Measurements from ENCODE around the gene CTNNA1.

Gene CTNNA1

DNA sequence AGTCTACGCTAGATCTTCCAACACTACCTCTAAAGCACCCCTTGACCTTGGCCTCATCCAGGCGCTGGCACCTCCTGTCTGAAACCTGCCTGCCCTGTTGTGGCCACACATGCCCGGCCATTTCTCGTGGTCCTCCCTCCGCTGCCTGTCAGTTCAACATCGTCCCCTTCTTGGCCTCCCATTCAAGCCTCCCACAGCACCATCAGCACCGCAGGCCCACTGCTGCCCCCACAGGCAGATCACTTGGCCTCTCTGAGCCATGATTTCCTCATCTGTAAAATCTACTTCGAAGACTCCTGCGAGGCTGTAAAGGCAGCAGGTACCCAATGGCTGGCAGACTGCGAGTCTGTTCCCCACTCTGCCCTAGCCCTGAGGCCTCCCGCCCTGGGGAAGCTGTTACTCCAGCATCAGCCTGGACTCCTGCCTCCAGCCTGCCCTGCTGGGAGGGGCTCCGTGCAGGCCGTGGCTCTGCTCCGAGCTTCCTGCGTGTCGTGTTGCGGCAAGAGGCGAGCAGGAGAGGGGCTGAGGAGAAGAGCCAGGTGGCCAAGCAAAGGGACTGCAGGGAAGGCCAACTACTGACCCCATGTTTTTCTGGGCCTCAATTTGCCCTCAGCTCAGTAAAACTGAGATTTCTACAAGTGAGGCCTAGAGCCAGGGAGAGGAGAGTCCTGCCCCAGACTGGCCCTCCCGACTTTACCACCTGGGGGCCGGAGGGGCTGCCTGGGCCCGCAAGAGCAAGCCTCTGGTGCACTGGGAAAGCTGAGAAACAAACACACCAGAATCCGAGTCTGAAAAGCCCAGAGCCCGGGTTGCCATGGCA, 192.4 kb downstream of the CTNNA1 start:
- Histone ChIP-seq H3K27me3 (ENCODE audit: low read length) (no peaks in the 10 kb centered on the region), H3F3A (ENCODE audit: insufficient read depth) (no peaks in the 10 kb centered on the region), H3K36me3 (ENCODE audit: low read length) (no peaks in the 10 kb centered on the region), H3K9ac (ENCODE audit: low read length) (no peak overlapping the region), H3K27ac (ENCODE audit: low read depth, low read length) (no peak overlapping the region), H3K9me2 (replicated peaks; ENCODE audit: insufficient read depth, low read length) (no peaks in the 10 kb centered on the region), H2AFZ (ENCODE audit: low read depth, low read length, severe bottlenecking) (no peak overlapping the region), H3K79me2 (ENCODE audit: insufficient read depth, low read length) (no peaks in the 10 kb centered on the region), H3K9me3 (ENCODE audit: insufficient read depth, low read length) (no peaks in the 10 kb centered on the region), H4K20me1 (ENCODE audit: low read depth, low read length) (no peaks in the 10 kb centered on the region), H3K4me2 (ENCODE audit: low read depth, low read length, poor library complexity, severe bottlenecking) (no peak overlapping the region), H3K4me3 (ENCODE audit: insufficient read depth, low read length, poor library complexity, severe bottlenecking) (no peak overlapping the region)
- TF ChIP-seq, protein P1, sequence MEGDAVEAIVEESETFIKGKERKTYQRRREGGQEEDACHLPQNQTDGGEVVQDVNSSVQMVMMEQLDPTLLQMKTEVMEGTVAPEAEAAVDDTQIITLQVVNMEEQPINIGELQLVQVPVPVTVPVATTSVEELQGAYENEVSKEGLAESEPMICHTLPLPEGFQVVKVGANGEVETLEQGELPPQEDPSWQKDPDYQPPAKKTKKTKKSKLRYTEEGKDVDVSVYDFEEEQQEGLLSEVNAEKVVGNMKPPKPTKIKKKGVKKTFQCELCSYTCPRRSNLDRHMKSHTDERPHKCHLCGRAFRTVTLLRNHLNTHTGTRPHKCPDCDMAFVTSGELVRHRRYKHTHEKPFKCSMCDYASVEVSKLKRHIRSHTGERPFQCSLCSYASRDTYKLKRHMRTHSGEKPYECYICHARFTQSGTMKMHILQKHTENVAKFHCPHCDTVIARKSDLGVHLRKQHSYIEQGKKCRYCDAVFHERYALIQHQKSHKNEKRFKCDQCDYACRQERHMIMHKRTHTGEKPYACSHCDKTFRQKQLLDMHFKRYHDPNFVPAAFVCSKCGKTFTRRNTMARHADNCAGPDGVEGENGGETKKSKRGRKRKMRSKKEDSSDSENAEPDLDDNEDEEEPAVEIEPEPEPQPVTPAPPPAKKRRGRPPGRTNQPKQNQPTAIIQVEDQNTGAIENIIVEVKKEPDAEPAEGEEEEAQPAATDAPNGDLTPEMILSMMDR (IDR thresholded peaks at IDR 0.05; ENCODE audit: insufficient read depth, low read length, poor library complexity, severe bottlenecking): no peak
- TF ChIP-seq EZH2phosphoT487 (conservative IDR thresholded peaks at IDR 0.05; ENCODE audit: low read length): no peak

DNA sequence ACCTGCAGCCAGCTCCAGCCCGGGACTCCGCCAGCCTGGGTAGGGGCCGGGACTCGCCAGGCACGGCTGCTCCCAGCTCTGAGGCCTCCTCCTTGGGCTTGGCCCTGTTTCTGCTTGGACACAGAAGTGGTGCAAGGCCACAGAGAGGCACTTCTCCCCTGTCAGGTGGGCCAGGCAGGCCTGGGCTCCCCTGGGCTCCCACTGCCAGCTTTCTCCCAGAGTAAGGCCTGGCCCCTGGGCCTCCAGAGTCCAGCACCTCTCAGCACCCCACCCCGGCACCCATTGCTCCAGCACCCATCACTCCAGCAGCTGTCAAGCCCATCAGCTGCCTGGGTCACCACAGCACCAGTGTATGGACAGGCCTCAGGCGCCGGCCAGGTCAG, 193.0 kb downstream of the CTNNA1 start:
- no peaks in the 10 kb centered on the region for H3K79me2 ChIP-seq (ENCODE audit: insufficient read depth, low read length)
- H3K27me3 ChIP-seq (ENCODE audit: low read length): no peaks in the 10 kb centered on the region
- H3K4me3 ChIP-seq (ENCODE audit: insufficient read depth, low read length, poor library complexity, severe bottlenecking): no peak overlapping the region
- no peaks in the 10 kb centered on the region for H3K9me2 ChIP-seq (replicated peaks; ENCODE audit: insufficient read depth, low read length)
- H2AFZ ChIP-seq (ENCODE audit: low read depth, low read length, severe bottlenecking): no peak overlapping the region
- H3F3A ChIP-seq (ENCODE audit: insufficient read depth): no peaks in the 10 kb centered on the region
- no peak overlapping the region for H3K4me2 ChIP-seq (ENCODE audit: low read depth, low read length, poor library complexity, severe bottlenecking)
- H4K20me1 ChIP-seq (ENCODE audit: low read depth, low read length): no peaks in the 10 kb centered on the region
- no peak for TF ChIP-seq EZH2phosphoT487 (conservative IDR thresholded peaks at IDR 0.05; ENCODE audit: low read length)
- TF ChIP-seq, protein P1 (IDR thresholded peaks at IDR 0.05; ENCODE audit: insufficient read depth, low read length, poor library complexity, severe bottlenecking): no peak
- H3K36me3 ChIP-seq (ENCODE audit: low read length): no peaks in the 10 kb centered on the region
- no peak overlapping the region for H3K9ac ChIP-seq (ENCODE audit: low read length)
- H3K9me3 ChIP-seq (ENCODE audit: insufficient read depth, low read length): no peaks in the 10 kb centered on the region
- no peak overlapping the region for H3K27ac ChIP-seq (ENCODE audit: low read depth, low read length)

GRCh38 chr5:138946831-138947560, 193.8 kb downstream of the CTNNA1 start:
- TF ChIP-seq, protein P1 (IDR thresholded peaks at IDR 0.05; ENCODE audit: insufficient read depth, low read length, poor library complexity, severe bottlenecking): no peak
- TF ChIP-seq EZH2phosphoT487 (conservative IDR thresholded peaks at IDR 0.05; ENCODE audit: low read length): no peak
- Histone ChIP-seq H3K9ac (ENCODE audit: low read length) (no peak overlapping the region), H3K27ac (ENCODE audit: low read depth, low read length) (no peak overlapping the region), H4K20me1 (ENCODE audit: low read depth, low read length) (no peaks in the 10 kb centered on the region), H3K9me2 (replicated peaks; ENCODE audit: insufficient read depth, low read length) (no peaks in the 10 kb centered on the region), H3F3A (ENCODE audit: insufficient read depth) (no peaks in the 10 kb centered on the region), H3K27me3 (ENCODE audit: low read length) (no peaks in the 10 kb centered on the region), H2AFZ (ENCODE audit: low read depth, low read length, severe bottlenecking) (no peak overlapping the region), H3K9me3 (ENCODE audit: insufficient read depth, low read length) (no peaks in the 10 kb centered on the region), H3K4me2 (ENCODE audit: low read depth, low read length, poor library complexity, severe bottlenecking) (no peak overlapping the region), H3K79me2 (ENCODE audit: insufficient read depth, low read length) (no peaks in the 10 kb centered on the region), H3K36me3 (ENCODE audit: low read length) (no peaks in the 10 kb centered on the region), H3K4me3 (ENCODE audit: insufficient read depth, low read length, poor library complexity, severe bottlenecking) (no peak overlapping the region)

Measured in SU-DHL-6 (cell line).